Chondrocyte (in vitro differentiated cells): ENCODE results near the gene CCDC88C. TPM values are rescaled to one million over a fixed set of nuclear protein-coding genes. Genes with fewer than 3 reads are reported as not detected.

Source experiments
- DNase-seq: peaks from one replicate; pipeline ENCODE4 v3.0.0; 2021; ENCODE audit warnings: mixed read lengths, low spot score
- H3K27ac Mint-ChIP-seq: one replicate; pipeline ENCODE4 v1.8.0; 2021; ENCODE audit warnings: mild to moderate bottlenecking, moderate library complexity, mixed read lengths; ENCODE audit not compliant: unreplicated experiment
- H3K27me3 Mint-ChIP-seq: 2 replicates; pipeline ENCODE4 v1.8.0; 2021; ENCODE audit warnings: low read depth, mixed read lengths
- H3K36me3 Mint-ChIP-seq: 2 replicates; pipeline ENCODE4 v1.8.0; 2021; ENCODE audit warnings: low read depth, mixed read lengths
- H3K4me1 Mint-ChIP-seq: 2 replicates; pipeline ENCODE4 v1.8.0; 2021; ENCODE audit warnings: low read depth, mild to moderate bottlenecking, mixed read lengths
- H3K4me3 Mint-ChIP-seq: one replicate; pipeline ENCODE4 v1.8.0; 2021; ENCODE audit warnings: mild to moderate bottlenecking, moderate library complexity, mixed read lengths; ENCODE audit not compliant: unreplicated experiment
- H3K9me3 Mint-ChIP-seq: 2 replicates; pipeline ENCODE4 v1.8.0; 2021; ENCODE audit warnings: low read depth, mixed read lengths
- CTCF ChIP-seq: fragments of 200-600 bp; sonication (generic); IDR thresholded peaks from 2 replicates; pipeline ENCODE4 v1.5.0; 2021; ENCODE audit warnings: antibody characterized with exemption, mild to moderate bottlenecking, moderate library complexity
- total RNA-seq: library from RNA; stranded (reverse); gene quantifications from 3 replicates; pipeline ENCODE4 v1.2.1, GENCODE V29; 2021

Gene CCDC88C
- total RNA-seq, 1 donor from 2014 or later, result 2.3 TPM

GRCh38 chr14:91292491-91292890 lies 125.1 kb downstream of the CCDC88C start:
- TF ChIP-seq CTCF, result no peak
- Mint-ChIP-seq H3K4me3 (no peak overlapping the region), H3K36me3 (no peaks in the 10 kb centered on the region), H3K27ac (no peak overlapping the region), H3K27me3 (peaks cover 2% of the 10 kb centered on the region), H3K4me1 (no peaks in the 10 kb centered on the region), H3K9me3 (no peaks in the 10 kb centered on the region)
- no peak for DNase-seq

GRCh38 chr14:91291786-91292405 lies 125.7 kb downstream of the CCDC88C start:
- Mint-ChIP-seq H3K9me3 (no peaks in the 10 kb centered on the region), H3K27me3 (peaks cover 2% of the 10 kb centered on the region), H3K4me1 (no peaks in the 10 kb centered on the region), H3K36me3 (no peaks in the 10 kb centered on the region), H3K27ac (no peak overlapping the region), H3K4me3 (no peak overlapping the region)
- no peak for DNase-seq
- TF ChIP-seq CTCF, result no peak

GRCh38 chr14:91290986-91291385 lies 126.6 kb downstream of the CCDC88C start:
- Mint-ChIP-seq H3K27me3 (peaks cover 2% of the 10 kb centered on the region), H3K27ac (no peak overlapping the region), H3K4me3 (no peak overlapping the region), H3K36me3 (no peaks in the 10 kb centered on the region), H3K4me1 (no peaks in the 10 kb centered on the region), H3K9me3 (no peaks in the 10 kb centered on the region)
- DNase-seq, result no peak
- TF ChIP-seq CTCF, result no peak

GRCh38 chr14:91289464-91289863 lies 128.2 kb downstream of the CCDC88C start:
- DNase-seq, result no peak
- Mint-ChIP-seq H3K9me3 (no peaks in the 10 kb centered on the region), H3K36me3 (no peaks in the 10 kb centered on the region), H3K4me1 (peaks cover 9% of the 10 kb centered on the region), H3K27me3 (peaks cover 2% of the 10 kb centered on the region), H3K27ac (no peak overlapping the region), H3K4me3 (no peak overlapping the region)
- no peak for TF ChIP-seq CTCF

GRCh38 chr14:91288876-91289275 lies 128.7 kb downstream of the CCDC88C start:
- Mint-ChIP-seq H3K4me1 (peaks cover 15% of the 10 kb centered on the region), H3K9me3 (no peaks in the 10 kb centered on the region), H3K36me3 (no peaks in the 10 kb centered on the region), H3K4me3 (no peak overlapping the region), H3K27me3 (peaks cover 2% of the 10 kb centered on the region), H3K27ac (no peak overlapping the region)
- DNase-seq, result peak; percentile 80
- TF ChIP-seq CTCF, result no peak
